Neural progenitor cell (in vitro differentiated cells): Measurements from ENCODE around the gene FOLR1.

Source experiments
- CTCF ChIP-seq: fragments of 200-600 bp; sonication (generic); IDR thresholded peaks from 2 replicates; pipeline ENCODE4 v1.5.1; 2017; ENCODE audit warnings: antibody characterized with exemption, mild to moderate bottlenecking
- EZH2 ChIP-seq: fragments of 200-600 bp; sonication (generic); IDR thresholded peaks from 2 replicates; pipeline ENCODE4 v1.6.1; 2017; ENCODE audit warnings: antibody characterized with exemption, mild to moderate bottlenecking, moderate library complexity

GRCh38 chr11:72222907-72223614, 31.1 kb downstream of the FOLR1 start:
- peak; percentile 6 for TF ChIP-seq CTCF
- no peak for TF ChIP-seq EZH2
